Pancreas (tissue), 10 donors: ENCODE data around the gene JMJD8. TPM values are rescaled to one million over a fixed set of nuclear protein-coding genes. Genes with fewer than 3 reads are reported as not detected.

ENCODE experiments used
- ATAC-seq, 4 donors: fragments of 200-7000 bp; cut with Tn5 transposase; one replicate each; pipeline versions ENCODE4 v1.8.0 to v1.9.1; 2020; ENCODE audit warnings: mild to moderate bottlenecking in 4 of 4, moderate library complexity in 4 of 4
- DNase-seq, 6 donors: peaks; one replicate each; pipeline ENCODE4 v3.0.0-alpha.2; 2020
- FAIRE-seq: peaks from 2 replicates; lab custom pipeline; 2012; peaks lifted over from hg19 to GRCh38; lab: Jason Lieb, UNC
- H3K27ac ChIP-seq, 4 donors: fragments of 200-600 bp; sonication (generic); 1 replicate in 3 of 4; 2 replicates in 1 of 4; pipeline versions ENCODE4 v1.5.0 to v1.8.0; 2020
- H3K27me3 ChIP-seq, 4 donors: fragments of 200-600 bp; one replicate each; pipeline ENCODE4 v1.8.0; 2021
- H3K36me3 ChIP-seq, 3 donors: fragments of 200-600 bp; sonication (generic) in 1 of 3; one replicate each; pipeline versions ENCODE4 v1.5.0 to v1.8.0; 2020 to 2021
- H3K4me1 ChIP-seq, 3 donors: fragments of 200-600 bp; one replicate each; pipeline ENCODE4 v1.8.0; 2021
- H3K4me3 ChIP-seq, 4 donors: fragments of 200-600 bp; sonication (generic) in 2 of 4; one replicate each; pipeline versions ENCODE4 v1.5.0 to v1.8.0; 2020 to 2021
- H3K9me3 ChIP-seq, 4 donors: fragments of 200-600 bp; one replicate each; pipeline ENCODE4 v1.8.0; 2021
- WGBS, 2 donors: extraction: QIAGEN DNeasy Blood & Tissue Kit; methylation state at CpG; one replicate each; pipeline ENCODE4 v1.1.7; 2013; 5-methylcytosine and 5-hydroxymethylcytosine counted together
- intact Hi-C, 3 donors: fragments of 100-400 bp; cut with DNase I; formaldehyde crosslinking; loops; one replicate each; pipeline versions ENCODE4 v1.11.1 to v1.14.2; 2022
- polyA plus RNA-seq, 2 donors: library from polyadenylated mRNA; stranded (reverse); fragments of 200-250 nt; gene quantifications; one replicate each; pipeline ENCODE4 v1.2.3, GENCODE V29; 2013
- total RNA-seq, 6 donors: library from RNA; stranded (reverse); fragmentation: NEBNext Ultra II Directional in 4 of 6; extraction: Animal tissue kit (Norgen Biotek cat#: 25700) in 4 of 6; gene quantifications; one replicate each; pipeline versions ENCODE4 v1.2.1 to v1.2.4, GENCODE V29; 2021 to 2023
- TF ChIP-seq, protein P1 (sequence below), 4 donors: fragments of 200-600 bp; sonication (generic) in 3 of 4; IDR thresholded peaks; one replicate each; pipeline versions ENCODE4 v1.5.0 to v1.8.0; 2021; ENCODE audit warnings: antibody characterized with exemption in 4 of 4
- donor health status: healthy with polysubstance abuse.
- donor health status: DM: no; HTN: no; CAD: no; lungs with moderate emphysema.
- donor health status: DM: no; HTN: no; CAD: no.
- donor health status: control.
- donor health status: control.
- donor health status: Bipolar disorder and iron deficiency.
- donor health status: DM: yes; HTN: yes; CAD: no.
- donor health status: DM: no; HTN: no; CAD: no.
- donor health status: DM: no; HTN: no; CAD: no.
- donor health status: DM: yes; HTN: yes; CAD: no.

The JMJD8 gene
- total and polyA plus RNA-seq, 8 donors, result 25.0 to 50.2 (median 34.2) TPM

GRCh38 chr16:672371-672770 is 11.8 kb downstream of the JMJD8 start:
- FAIRE-seq, result no peak

GRCh38 chr16:671353-672131 is 12.6 kb downstream of the JMJD8 start:
- Histone ChIP-seq H3K9me3 (no peaks in the 10 kb centered on the region), H3K36me3 (peaks cover 6 to 35% (median 32%) of the 10 kb centered on the region in 3 donors), H3K27ac (no peak overlapping the region), H3K27me3 (no peaks in the 10 kb centered on the region), H3K4me1 (peaks cover 0 to 10% (median 7%) of the 10 kb centered on the region in 3 donors), H3K4me3 (no peak overlapping the region)
- ATAC-seq (no peak), FAIRE-seq (no peak), DNase-seq (peak in 1 of 6 donors; percentile 83)
- intact Hi-C loops, result no loop called here
- TF ChIP-seq, protein P1, sequence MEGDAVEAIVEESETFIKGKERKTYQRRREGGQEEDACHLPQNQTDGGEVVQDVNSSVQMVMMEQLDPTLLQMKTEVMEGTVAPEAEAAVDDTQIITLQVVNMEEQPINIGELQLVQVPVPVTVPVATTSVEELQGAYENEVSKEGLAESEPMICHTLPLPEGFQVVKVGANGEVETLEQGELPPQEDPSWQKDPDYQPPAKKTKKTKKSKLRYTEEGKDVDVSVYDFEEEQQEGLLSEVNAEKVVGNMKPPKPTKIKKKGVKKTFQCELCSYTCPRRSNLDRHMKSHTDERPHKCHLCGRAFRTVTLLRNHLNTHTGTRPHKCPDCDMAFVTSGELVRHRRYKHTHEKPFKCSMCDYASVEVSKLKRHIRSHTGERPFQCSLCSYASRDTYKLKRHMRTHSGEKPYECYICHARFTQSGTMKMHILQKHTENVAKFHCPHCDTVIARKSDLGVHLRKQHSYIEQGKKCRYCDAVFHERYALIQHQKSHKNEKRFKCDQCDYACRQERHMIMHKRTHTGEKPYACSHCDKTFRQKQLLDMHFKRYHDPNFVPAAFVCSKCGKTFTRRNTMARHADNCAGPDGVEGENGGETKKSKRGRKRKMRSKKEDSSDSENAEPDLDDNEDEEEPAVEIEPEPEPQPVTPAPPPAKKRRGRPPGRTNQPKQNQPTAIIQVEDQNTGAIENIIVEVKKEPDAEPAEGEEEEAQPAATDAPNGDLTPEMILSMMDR (IDR thresholded peaks at IDR 0.05), result no peak
- WGBS, 2 donors, result 87 to 89% methylated on average over 39 to 40 of the region's 40 CpGs

More at GRCh38 chr16:672371-672770, 11.8 kb downstream of the JMJD8 start:
- no peak overlapping the region for H3K4me3 ChIP-seq
- WGBS, 2 donors, result 93 to 95% methylated on average over 19 of the region's 19 CpGs
- intact Hi-C loops, result no loop called here
- peaks cover 0 to 9% (median 7%) of the 10 kb centered on the region in 3 donors for H3K4me1 ChIP-seq
- no peak overlapping the region for H3K27ac ChIP-seq
- no peaks in the 10 kb centered on the region for H3K9me3 ChIP-seq
- no peaks in the 10 kb centered on the region for H3K27me3 ChIP-seq
- DNase-seq (peak in 1 of 6 donors; percentile 79), ATAC-seq (no peak)
- TF ChIP-seq, protein P1 (IDR thresholded peaks at IDR 0.05), result no peak
- H3K36me3 ChIP-seq, result peaks cover 6 to 35% (median 32%) of the 10 kb centered on the region in 3 donors

DNA sequence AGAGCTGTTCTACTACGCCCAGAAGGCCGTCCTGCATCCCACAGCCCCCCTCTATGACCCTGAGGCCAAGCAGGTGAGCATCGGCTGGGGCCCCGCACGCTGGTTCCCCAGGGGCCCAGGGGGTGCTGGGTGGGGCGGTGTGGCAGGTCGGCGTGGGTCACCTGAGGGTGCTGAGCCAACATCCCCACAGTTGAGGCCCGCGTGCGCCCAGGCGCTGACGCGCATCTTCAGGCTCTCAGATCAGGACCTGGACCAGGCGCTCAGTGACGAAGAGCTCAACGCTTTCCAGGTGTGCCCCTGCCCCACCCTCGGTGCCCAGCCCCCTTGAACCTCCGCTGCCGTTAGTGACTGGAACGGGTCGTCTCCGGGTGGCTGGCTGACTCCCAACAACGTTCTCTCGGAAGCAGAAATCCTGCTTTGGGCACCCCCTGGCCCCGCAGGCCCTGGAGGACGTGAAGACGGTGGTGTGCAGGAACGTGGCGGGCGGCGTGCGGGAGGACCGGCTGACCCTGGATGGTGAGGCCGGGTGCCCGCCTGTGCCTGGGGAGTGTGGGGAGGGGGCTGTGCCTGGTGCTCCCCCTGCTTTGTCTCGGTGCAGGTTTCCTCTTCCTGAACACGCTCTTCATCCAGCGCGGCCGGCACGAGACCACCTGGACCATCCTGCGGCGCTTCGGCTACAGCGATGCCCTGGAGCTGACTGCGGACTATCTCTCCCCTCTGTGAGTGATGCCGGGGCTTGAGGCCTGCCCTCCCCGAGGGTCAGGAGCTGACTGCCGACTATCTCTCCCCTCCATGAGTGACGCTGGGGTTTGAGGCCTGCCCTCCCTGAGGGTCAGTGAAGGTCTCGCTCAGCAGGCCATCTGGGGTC is 13.4 kb downstream of the JMJD8 start:
- Histone ChIP-seq H3K27me3 (no peaks in the 10 kb centered on the region), H3K4me3 (no peak overlapping the region), H3K36me3 (peaks cover 6 to 35% (median 32%) of the 10 kb centered on the region in 3 donors), H3K9me3 (no peaks in the 10 kb centered on the region), H3K4me1 (peaks cover 0 to 10% (median 7%) of the 10 kb centered on the region in 3 donors), H3K27ac (no peak overlapping the region)
- WGBS, 2 donors, result 93 to 96% methylated on average over 51 to 52 of the region's 52 CpGs
- intact Hi-C loops, result no loop called here
- TF ChIP-seq, protein P1 (IDR thresholded peaks at IDR 0.05), result no peak
- FAIRE-seq, result no peak
- no peak for ATAC-seq
- DNase-seq, result peak in 1 of 6 donors; percentile 84

GRCh38 chr16:669666-670065 is 14.5 kb downstream of the JMJD8 start:
- TF ChIP-seq, protein P1 (IDR thresholded peaks at IDR 0.05), result no peak
- WGBS, 2 donors, result 91 to 93% methylated on average over 13 of the region's 13 CpGs
- H3K36me3 ChIP-seq, result peaks cover 6 to 35% (median 32%) of the 10 kb centered on the region in 3 donors
- no peaks in the 10 kb centered on the region for H3K9me3 ChIP-seq
- ATAC-seq (no peak), FAIRE-seq (no peak), DNase-seq (no peak)
- intact Hi-C loops, result no loop called here
- H3K4me3 ChIP-seq, result no peak overlapping the region
- no peaks in the 10 kb centered on the region for H3K27me3 ChIP-seq
- H3K27ac ChIP-seq, result no peak overlapping the region
- peaks cover 0 to 10% (median 7%) of the 10 kb centered on the region in 3 donors for H3K4me1 ChIP-seq
